NCI-H1092 (cell line): ENCODE measurements around the gene CBX3.
"Not testable (repeated sequence)": the region's sequence is repeated elsewhere in the genome, so short reads cannot be mapped to it uniquely, and the experiment has no call there.

Source experiments
- DNase-seq: peaks from one replicate; lab custom pipeline; 2025; lab: John Stamatoyannopoulos, UW

CBX3 gene

DNA sequence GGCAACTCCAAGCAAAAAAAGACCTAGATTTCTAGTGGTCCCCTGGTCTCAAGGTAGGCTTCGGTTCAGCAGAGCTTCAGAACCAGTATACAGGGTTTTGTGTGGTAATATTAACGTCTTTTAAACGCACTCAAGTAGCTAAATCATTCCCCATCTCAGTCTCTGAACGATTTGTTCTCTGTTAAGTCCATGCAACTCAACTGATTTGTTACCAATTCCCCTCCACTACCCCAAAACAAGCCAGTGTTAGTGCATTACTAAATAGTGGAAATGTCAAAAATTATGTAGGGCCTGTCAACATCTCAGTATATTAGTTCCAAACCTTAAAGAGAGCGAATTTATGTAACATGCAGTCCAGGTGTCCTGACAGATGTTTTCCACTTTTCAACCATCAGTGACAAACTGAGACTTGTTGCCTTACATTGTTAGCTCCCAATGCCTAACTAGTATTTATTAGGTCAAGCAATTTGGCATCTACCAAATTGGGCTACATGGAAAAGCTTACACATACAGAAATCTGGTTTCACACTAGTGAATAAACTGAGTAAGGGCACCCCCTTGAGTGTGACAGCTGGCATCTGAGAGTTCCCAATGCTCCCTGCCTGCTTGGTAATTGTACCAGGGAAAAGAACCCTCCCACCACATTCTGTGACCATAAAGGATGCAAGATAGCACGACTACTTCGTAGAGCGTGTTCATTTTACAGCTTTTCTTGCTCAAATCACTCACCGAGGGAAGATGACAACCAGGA is 13.2 kb upstream of the CBX3 start:
- no peak for DNase-seq

GRCh38 chr7:26188957-26189541 is 12.5 kb upstream of the CBX3 start:
- DNase-seq = no peak

- DNase-seq = no peak
Observed at GRCh38 chr7:26189697-26190096, 11.8 kb upstream of the CBX3 start.

DNA sequence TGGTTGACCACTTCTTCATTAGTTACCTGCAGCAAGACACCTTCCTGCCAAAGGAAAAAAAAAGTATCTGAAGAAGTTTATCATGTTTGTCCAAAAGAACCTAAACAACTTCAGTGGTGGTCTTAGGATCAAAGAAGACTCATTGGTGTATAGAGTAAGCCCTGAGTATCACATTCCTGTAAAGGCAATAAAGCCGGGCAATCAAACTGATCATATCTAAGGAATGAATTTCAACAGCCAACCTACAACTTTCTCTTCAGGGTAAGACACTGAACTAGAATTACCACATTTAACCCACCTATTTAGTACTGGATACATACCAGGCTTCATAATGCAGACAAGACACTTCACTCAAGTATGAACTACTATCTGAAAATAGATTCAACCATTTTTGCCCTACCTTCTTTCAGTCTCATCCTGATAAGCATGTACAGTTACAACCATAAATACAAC is 11.1 kb upstream of the CBX3 start:
- no peak for DNase-seq

GRCh38 chr7:26191233-26191973 is 10.1 kb upstream of the CBX3 start:
- DNase-seq = no peak

DNA sequence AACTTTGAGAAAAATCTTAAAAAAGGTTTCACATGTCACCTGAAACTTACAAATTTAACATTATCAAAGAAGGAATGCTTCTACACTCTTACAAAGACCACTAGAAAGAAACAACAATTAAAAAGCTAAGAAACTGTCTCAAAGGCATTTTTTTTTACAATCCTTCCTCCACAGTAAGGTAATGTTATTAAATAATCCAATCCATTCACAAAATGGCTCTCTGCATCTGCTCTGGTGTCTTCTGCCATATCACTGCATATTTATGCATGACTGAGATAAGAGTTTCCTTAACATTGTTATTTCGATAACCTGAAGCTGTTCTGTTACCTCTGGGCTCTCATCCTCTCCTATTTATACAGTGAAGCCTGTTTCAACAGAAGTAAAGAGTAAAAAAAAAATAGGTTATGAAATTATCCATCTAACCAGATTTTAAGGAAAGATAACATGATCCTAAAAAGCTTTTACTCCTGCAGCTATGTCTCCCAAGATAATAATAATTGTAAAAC is 9.5 kb upstream of the CBX3 start:
- no peak for DNase-seq

DNA sequence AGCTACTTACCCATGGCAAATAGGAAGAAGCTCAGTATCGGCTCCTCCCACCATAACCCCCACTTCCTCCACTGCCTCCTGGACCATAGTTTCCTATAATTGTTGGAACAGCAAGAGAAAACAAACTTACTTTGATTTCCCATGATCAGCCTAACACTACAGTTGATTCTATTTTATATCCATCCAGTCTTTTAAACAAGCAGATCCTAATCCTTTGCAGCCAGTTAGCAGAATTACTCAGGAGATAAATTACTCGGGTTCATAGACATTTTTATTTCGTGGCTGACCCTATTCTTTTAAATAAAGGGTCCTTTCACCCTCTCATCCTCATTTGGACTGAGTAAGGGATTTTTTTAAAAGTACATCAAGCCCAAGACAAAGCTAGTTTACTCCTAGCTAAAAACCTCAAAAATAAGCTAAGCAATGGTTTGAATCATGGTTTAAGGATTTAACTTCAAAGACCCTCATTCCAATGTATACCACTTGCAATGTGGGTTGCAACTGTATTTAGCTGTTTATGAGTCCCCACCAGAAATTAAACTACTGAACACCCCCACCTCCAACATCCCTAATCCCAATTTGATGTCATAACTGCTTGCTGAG is 9.0 kb upstream of the CBX3 start:
- DNase-seq = no peak

GRCh38 chr7:26193432-26194207 is 7.9 kb upstream of the CBX3 start:
- no peak for DNase-seq

DNA sequence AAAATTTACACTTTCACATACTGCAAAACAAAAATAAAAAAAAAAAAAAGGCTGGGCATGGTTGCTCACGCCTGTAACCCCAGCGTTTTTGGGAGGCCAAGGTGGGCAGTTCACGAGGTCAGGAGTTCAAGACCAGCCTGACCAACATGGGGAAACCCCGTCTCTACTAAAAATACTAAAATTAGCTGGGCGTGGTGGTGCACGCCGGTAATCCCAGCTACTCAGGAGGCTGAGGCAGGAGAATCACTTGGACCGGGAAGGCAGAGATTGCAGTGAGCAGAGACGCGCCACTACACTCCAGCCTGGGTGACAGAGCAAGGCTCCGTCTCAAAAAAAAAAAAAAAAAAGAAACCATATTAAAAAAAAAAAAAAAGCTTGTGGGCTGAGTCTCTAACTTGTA is 6.8 kb upstream of the CBX3 start:
- DNase-seq = not testable (repeated sequence)

GRCh38 chr7:26195182-26195581 is 6.4 kb upstream of the CBX3 start:
- no peak for DNase-seq

- DNase-seq = no peak
Observed at GRCh38 chr7:26195867-26196657, 5.5 kb upstream of the CBX3 start.

DNA sequence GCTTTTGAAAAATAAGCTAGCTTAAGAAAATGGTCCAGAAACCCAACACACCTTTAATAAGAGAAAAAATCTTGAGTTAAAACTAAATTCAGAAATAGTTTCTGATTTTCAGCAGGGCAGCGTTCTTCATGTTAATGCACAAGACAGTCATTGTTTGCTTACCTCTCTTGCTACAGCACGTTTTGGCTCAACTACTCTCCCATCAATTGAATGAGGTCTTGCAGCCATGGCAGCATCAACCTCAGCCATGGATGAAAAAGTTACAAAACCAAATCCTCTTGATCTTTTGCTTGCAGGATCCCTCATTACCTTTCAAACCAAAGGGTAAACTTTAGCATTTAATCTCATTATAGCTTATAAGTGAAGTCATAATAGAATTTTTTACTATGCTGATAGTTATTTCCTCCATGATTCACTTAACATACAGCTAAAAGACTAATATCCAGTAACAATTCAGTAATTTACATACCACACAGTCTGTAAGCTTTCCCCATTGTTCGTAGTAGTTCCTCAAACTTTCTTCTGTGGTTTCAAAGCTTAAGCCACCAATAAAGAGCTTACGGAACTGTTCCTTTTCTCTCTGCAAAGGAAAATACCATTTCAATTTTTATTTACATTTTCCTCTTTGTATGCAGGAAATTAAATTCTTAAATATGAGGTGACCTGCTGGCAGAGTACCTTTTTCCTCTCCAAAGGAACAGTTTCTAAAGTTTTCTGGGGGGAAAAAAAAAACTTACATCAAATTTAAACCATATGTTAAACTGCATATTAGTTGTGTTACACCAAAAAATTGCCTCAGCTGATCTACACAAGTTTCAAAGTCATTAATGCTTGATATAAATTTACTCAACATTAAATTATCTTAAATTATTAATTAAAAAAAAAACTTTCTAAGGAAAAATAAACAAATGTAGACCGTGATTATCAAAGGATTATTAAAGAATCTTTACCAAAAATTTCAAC is 4.1 kb upstream of the CBX3 start:
- no peak for DNase-seq

GRCh38 chr7:26198133-26198780 is 3.3 kb upstream of the CBX3 start:
- DNase-seq = no peak

GRCh38 chr7:26198781-26199169 is 2.8 kb upstream of the CBX3 start:
- no peak for DNase-seq

GRCh38 chr7:26199301-26200037 is 2.1 kb upstream of the CBX3 start:
- peak; percentile 68 for DNase-seq

DNA sequence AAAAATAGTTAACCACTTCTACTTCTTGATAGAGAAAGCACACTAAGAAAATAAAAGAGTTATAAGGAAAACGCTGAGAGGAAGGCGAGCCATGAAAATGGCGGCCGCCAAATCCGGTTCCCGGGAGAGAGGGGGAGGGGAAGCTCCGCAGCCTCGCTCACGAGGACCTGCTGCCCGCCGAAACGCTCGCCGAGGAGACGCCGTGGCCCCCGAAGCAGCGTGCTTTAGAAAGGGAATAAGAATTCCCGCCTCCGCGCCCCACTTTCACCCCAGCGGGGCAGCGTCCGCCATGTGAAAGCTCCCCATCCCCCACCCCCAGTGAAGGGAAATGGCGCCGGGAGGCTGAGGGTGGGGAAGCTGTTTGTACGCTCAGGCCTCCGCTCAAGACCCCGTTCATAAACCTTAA is 1.5 kb upstream of the CBX3 start:
- peak; percentile 68 for DNase-seq

DNA sequence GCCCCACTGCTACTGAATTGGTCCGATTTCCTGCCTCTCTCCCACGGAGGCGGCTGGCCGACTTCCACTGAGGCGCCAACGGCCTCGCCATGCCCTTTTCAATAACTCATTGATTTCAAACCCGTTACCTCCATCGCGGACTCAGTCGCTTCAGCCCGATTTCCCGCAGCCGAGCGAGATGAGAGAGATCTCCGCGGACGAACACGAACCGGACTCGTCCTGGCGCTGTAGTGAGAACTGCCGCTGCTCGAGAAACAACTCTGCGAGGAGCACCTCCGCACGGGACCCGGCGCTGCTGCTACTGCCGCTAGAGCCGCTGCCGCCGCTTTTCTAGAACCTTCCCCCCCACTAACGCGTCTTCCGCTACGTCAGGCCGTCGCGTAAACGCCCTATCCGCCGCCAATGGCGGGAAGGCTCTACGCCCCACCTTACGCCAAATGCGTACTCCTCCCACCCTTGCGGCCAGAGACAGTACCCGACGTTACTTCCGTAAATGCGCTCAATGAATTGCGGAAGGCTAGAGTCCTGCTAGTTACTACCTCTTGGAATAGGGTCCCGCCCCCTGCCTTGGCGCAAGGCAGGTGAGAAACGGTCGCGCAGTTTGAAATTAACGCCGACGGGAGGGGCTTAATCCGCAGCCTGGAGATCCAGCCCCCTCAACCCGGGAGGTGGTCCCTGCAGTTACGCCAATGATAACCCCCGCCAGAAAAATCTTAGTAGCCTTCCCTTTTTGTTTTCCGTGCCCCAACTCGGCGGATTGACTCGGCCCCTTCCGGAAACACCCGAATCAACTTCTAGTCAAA is 900 bp upstream of the CBX3 start, which contains the start of gene HNRNPA2B1:
TSS of gene HNRNPA2B1 (minus strand) at position 303 of the 803 bp plus-strand sequence. CDS start at position 134, 169 bp downstream.
- peak; percentile 100 for DNase-seq
